Measurements from ENCODE around the gene COG3. TPM values are rescaled to one million over a fixed set of nuclear protein-coding genes. Genes with fewer than 3 reads are reported as not detected.

The COG3 gene
- total and polyA plus RNA-seq, 2 donors, result 24.1 to 29.6 TPM

DNA sequence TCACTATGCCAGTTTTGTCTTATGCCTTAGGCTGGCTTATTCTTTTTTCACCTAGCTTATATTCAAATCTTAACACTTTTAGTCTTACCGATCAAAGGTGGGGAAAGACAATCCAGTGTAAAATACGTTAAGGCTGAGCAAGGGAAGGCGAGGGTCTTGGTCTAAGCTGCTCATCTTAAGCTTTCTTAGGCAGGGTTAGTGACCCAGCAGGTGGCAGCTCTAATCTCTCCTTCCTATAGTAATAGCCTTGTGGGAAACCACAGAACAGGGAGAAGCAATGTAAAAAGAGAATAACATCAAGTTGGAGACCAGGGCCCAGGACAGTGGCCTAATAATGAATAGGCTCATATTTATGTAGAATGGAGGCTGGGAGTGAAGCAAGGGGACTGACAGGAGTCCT lies 45.9 kb downstream of the COG3 start:
- H3K36me3 ChIP-seq (ENCODE audit: control insufficient read depth in 2 of 2, insufficient read depth in 2 of 2, low read length in 1 of 2), result peaks cover 37 to 58% of the 10 kb centered on the region in 2 donors
- no peaks in the 10 kb centered on the region for H3K27me3 ChIP-seq (ENCODE audit: control insufficient read depth in 2 of 2, insufficient read depth in 1 of 2, low read length in 1 of 2)
- no peak overlapping the region for H3K27ac ChIP-seq (ENCODE audit: low read depth in 1 of 2, low read length in 1 of 2)
- no peaks in the 10 kb centered on the region for H3K9me3 ChIP-seq (ENCODE audit: control insufficient read depth in 2 of 2, insufficient read depth in 1 of 2, low read length in 1 of 2)
- no peak for DNase-seq (ENCODE audit: low read depth in 6 of 9, low spot score in 9 of 9)
- WGBS, result 96% methylated on average over 3 of the region's 3 CpGs
- no peaks in the 10 kb centered on the region for H3K4me1 ChIP-seq (ENCODE audit: control insufficient read depth in 2 of 2, insufficient read depth in 2 of 2, low read length in 2 of 2)
- no peak overlapping the region for H3K4me3 ChIP-seq (ENCODE audit: low read length in 2 of 2)

- DNase-seq (ENCODE audit: low read depth in 6 of 9, low spot score in 9 of 9), result peak; percentile 29 to 86 (median 64)
- peaks cover 31 to 57% of the 10 kb centered on the region in 2 donors for H3K36me3 ChIP-seq (ENCODE audit: control insufficient read depth in 2 of 2, insufficient read depth in 2 of 2, low read length in 1 of 2)
These were observed 46.8 kb downstream of the COG3 start for GRCh38 chr13:45511310-45512097.

DNA sequence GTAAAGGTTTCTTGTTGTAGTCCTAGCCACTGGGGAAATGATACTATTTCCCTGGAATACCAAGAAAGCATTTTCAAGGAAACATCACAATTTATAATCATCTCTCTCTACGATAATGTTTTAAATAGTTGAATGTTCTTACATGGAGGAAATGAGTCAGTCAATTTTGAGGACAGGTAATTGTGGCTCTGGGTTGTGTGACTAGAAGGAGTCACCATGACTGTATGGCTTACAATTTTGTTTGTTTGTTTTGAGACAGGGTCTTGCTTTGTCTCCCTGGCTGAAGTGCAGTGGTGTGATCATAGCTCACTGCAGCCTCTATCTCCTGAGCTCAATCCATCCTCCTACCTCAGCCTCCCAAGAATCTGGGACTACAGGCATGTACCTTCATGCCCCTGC lies 47.4 kb downstream of the COG3 start:
- peaks cover 26 to 56% of the 10 kb centered on the region in 2 donors for H3K36me3 ChIP-seq (ENCODE audit: control insufficient read depth in 2 of 2, insufficient read depth in 2 of 2, low read length in 1 of 2)
- WGBS, result 96% methylated on average over 1 of the region's 1 CpG
- no peak for DNase-seq (ENCODE audit: low read depth in 6 of 9, low spot score in 9 of 9)

More at GRCh38 chr13:45511310-45512097, 46.8 kb downstream of the COG3 start:
- no peaks in the 10 kb centered on the region for H3K4me1 ChIP-seq (ENCODE audit: control insufficient read depth in 2 of 2, insufficient read depth in 2 of 2, low read length in 2 of 2)
- H3K27ac ChIP-seq (ENCODE audit: low read depth in 1 of 2, low read length in 1 of 2), result no peak overlapping the region
- H3K4me3 ChIP-seq (ENCODE audit: low read length in 2 of 2), result no peak overlapping the region
- 82% methylated on average over 3 of the region's 3 CpGs for WGBS
- H3K27me3 ChIP-seq (ENCODE audit: control insufficient read depth in 2 of 2, insufficient read depth in 1 of 2, low read length in 1 of 2), result no peaks in the 10 kb centered on the region
- H3K9me3 ChIP-seq (ENCODE audit: control insufficient read depth in 2 of 2, insufficient read depth in 1 of 2, low read length in 1 of 2), result no peaks in the 10 kb centered on the region

GRCh38 chr13:45516757-45517156 lies 52.0 kb downstream of the COG3 start:
- Histone ChIP-seq H3K4me3 (ENCODE audit: low read length in 2 of 2) (no peak overlapping the region), H3K4me1 (ENCODE audit: control insufficient read depth in 2 of 2, insufficient read depth in 2 of 2, low read length in 2 of 2) (no peaks in the 10 kb centered on the region), H3K27ac (ENCODE audit: low read depth in 1 of 2, low read length in 1 of 2) (no peak overlapping the region), H3K9me3 (ENCODE audit: control insufficient read depth in 2 of 2, insufficient read depth in 1 of 2, low read length in 1 of 2) (no peaks in the 10 kb centered on the region), H3K36me3 (ENCODE audit: control insufficient read depth in 2 of 2, insufficient read depth in 2 of 2, low read length in 1 of 2) (peaks cover 36 to 65% of the 10 kb centered on the region in 2 donors), H3K27me3 (ENCODE audit: control insufficient read depth in 2 of 2, insufficient read depth in 1 of 2, low read length in 1 of 2) (no peaks in the 10 kb centered on the region)
- DNase-seq (ENCODE audit: low read depth in 6 of 9, low spot score in 9 of 9), result no peak
- WGBS, result 99% methylated on average over 2 of the region's 2 CpGs

More for the DNA sequence above, 47.4 kb downstream of the COG3 start:
- no peak overlapping the region for H3K4me3 ChIP-seq (ENCODE audit: low read length in 2 of 2)
- H3K27ac ChIP-seq (ENCODE audit: low read depth in 1 of 2, low read length in 1 of 2), result no peak overlapping the region
- H3K4me1 ChIP-seq (ENCODE audit: control insufficient read depth in 2 of 2, insufficient read depth in 2 of 2, low read length in 2 of 2), result no peaks in the 10 kb centered on the region
- no peaks in the 10 kb centered on the region for H3K27me3 ChIP-seq (ENCODE audit: control insufficient read depth in 2 of 2, insufficient read depth in 1 of 2, low read length in 1 of 2)
- no peaks in the 10 kb centered on the region for H3K9me3 ChIP-seq (ENCODE audit: control insufficient read depth in 2 of 2, insufficient read depth in 1 of 2, low read length in 1 of 2)

DNA sequence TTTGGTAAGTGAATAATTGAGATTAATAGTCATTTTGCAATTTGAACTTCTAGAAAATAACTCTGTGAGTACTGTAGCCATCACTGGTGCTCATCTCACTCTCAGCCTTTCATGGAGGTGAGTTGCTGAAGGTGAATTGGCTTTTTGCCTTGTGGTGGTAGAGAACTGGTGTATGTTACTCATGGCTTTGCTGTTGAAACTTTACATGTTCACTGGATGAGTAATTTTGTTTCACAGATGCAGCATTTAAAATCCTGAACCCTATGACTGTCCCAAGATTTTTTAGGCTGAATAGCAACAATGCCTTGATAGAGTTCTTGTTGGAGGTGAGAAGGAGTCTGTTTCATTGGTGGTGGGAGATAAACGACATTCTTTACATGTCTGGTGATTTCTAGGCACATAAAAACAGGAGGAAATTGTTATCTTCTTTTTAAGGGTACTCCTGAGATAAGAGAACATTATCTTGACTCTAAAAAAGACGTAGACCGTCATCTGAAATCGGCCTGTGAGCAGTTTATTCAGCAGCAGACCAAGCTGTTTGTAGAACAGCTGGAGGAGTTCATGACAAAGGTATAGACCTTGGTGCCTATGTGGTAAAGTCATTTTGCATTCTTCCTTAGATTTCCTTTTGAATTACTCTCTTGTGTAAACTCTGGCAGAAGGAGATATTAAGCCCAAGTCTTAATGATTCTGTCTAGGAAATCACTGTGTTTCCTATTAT lies 53.9 kb downstream of the COG3 start:
- DNase-seq (ENCODE audit: low read depth in 6 of 9, low spot score in 9 of 9), result no peak
- Histone ChIP-seq H3K4me3 (ENCODE audit: low read length in 2 of 2) (no peak overlapping the region), H3K9me3 (ENCODE audit: control insufficient read depth in 2 of 2, insufficient read depth in 1 of 2, low read length in 1 of 2) (no peaks in the 10 kb centered on the region), H3K36me3 (ENCODE audit: control insufficient read depth in 2 of 2, insufficient read depth in 2 of 2, low read length in 1 of 2) (peaks cover 25 to 59% of the 10 kb centered on the region in 2 donors), H3K4me1 (ENCODE audit: control insufficient read depth in 2 of 2, insufficient read depth in 2 of 2, low read length in 2 of 2) (no peaks in the 10 kb centered on the region), H3K27me3 (ENCODE audit: control insufficient read depth in 2 of 2, insufficient read depth in 1 of 2, low read length in 1 of 2) (no peaks in the 10 kb centered on the region), H3K27ac (ENCODE audit: low read depth in 1 of 2, low read length in 1 of 2) (no peak overlapping the region)
- 94% methylated on average over 4 of the region's 4 CpGs for WGBS

- no peaks in the 10 kb centered on the region for H3K27me3 ChIP-seq (ENCODE audit: control insufficient read depth in 2 of 2, insufficient read depth in 1 of 2, low read length in 1 of 2)
- WGBS, result 97% methylated on average over 4 of the region's 4 CpGs
- no peak overlapping the region for H3K27ac ChIP-seq (ENCODE audit: low read depth in 1 of 2, low read length in 1 of 2)
- no peaks in the 10 kb centered on the region for H3K4me1 ChIP-seq (ENCODE audit: control insufficient read depth in 2 of 2, insufficient read depth in 2 of 2, low read length in 2 of 2)
- no peak for DNase-seq (ENCODE audit: low read depth in 6 of 9, low spot score in 9 of 9)
- H3K4me3 ChIP-seq (ENCODE audit: low read length in 2 of 2), result no peak overlapping the region
- H3K9me3 ChIP-seq (ENCODE audit: control insufficient read depth in 2 of 2, insufficient read depth in 1 of 2, low read length in 1 of 2), result no peaks in the 10 kb centered on the region
- H3K36me3 ChIP-seq (ENCODE audit: control insufficient read depth in 2 of 2, insufficient read depth in 2 of 2, low read length in 1 of 2), result peaks cover 29 to 62% of the 10 kb centered on the region in 2 donors
These were observed 54.8 kb downstream of the COG3 start for GRCh38 chr13:45519493-45519892.

DNA sequence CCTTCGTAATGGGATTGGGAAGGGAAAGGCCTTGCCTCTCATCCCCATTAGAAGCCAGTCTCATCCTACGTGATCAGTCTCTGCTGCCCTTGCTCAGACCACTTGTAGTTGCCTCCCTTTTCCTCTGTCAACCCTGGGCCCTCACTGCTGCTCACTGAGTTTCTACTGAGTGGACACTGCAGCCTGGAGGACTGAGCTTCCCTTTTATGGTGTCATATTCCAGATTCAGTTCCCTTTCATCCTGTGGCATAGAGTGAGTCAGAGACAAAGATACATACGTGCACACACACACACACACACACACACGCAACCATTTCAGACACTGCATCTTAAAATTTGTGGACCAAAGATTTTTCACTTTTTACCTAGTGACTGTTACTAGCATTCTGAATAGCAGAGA lies 56.6 kb downstream of the COG3 start:
- WGBS, result 96% methylated on average over 4 of the region's 4 CpGs
- Histone ChIP-seq H3K27ac (ENCODE audit: low read depth in 1 of 2, low read length in 1 of 2) (no peak overlapping the region), H3K4me3 (ENCODE audit: low read length in 2 of 2) (no peak overlapping the region), H3K4me1 (ENCODE audit: control insufficient read depth in 2 of 2, insufficient read depth in 2 of 2, low read length in 2 of 2) (no peaks in the 10 kb centered on the region), H3K9me3 (ENCODE audit: control insufficient read depth in 2 of 2, insufficient read depth in 1 of 2, low read length in 1 of 2) (no peaks in the 10 kb centered on the region), H3K27me3 (ENCODE audit: control insufficient read depth in 2 of 2, insufficient read depth in 1 of 2, low read length in 1 of 2) (no peaks in the 10 kb centered on the region), H3K36me3 (ENCODE audit: control insufficient read depth in 2 of 2, insufficient read depth in 2 of 2, low read length in 1 of 2) (peaks cover 32 to 63% of the 10 kb centered on the region in 2 donors)
- peak in 1 of 9 donors; percentile 6 for DNase-seq (ENCODE audit: low read depth in 6 of 9, low spot score in 9 of 9)

GRCh38 chr13:45522571-45522970 lies 57.8 kb downstream of the COG3 start:
- Histone ChIP-seq H3K4me1 (ENCODE audit: control insufficient read depth in 2 of 2, insufficient read depth in 2 of 2, low read length in 2 of 2) (no peaks in the 10 kb centered on the region), H3K27ac (ENCODE audit: low read depth in 1 of 2, low read length in 1 of 2) (no peak overlapping the region), H3K9me3 (ENCODE audit: control insufficient read depth in 2 of 2, insufficient read depth in 1 of 2, low read length in 1 of 2) (no peaks in the 10 kb centered on the region), H3K4me3 (ENCODE audit: low read length in 2 of 2) (no peak overlapping the region), H3K36me3 (ENCODE audit: control insufficient read depth in 2 of 2, insufficient read depth in 2 of 2, low read length in 1 of 2) (peaks cover 30 to 57% of the 10 kb centered on the region in 2 donors), H3K27me3 (ENCODE audit: control insufficient read depth in 2 of 2, insufficient read depth in 1 of 2, low read length in 1 of 2) (no peaks in the 10 kb centered on the region)
- DNase-seq (ENCODE audit: low read depth in 6 of 9, low spot score in 9 of 9), result no peak
- 97% methylated on average over 2 of the region's 2 CpGs for WGBS
